Stimulated activated naive CD8-positive, alpha-beta T cell treated with anti-CD3 and anti-CD28 coated beads, Interleukin-15, Interleukin-2, amounts not matched to agents 100 U/mL and 50 U/mL, for 24 hours (primary cell): Measurements from ENCODE around the gene MRPL46.
"Not testable (repeated sequence)": the region's sequence is repeated elsewhere in the genome, so short reads cannot be mapped to it uniquely, and the experiment has no call there.

Experiments used
- ATAC-seq: fragments of 150-1000 bp; cut with Tn5 transposase; one replicate; pipeline ENCODE4 v1.10.0; 2021
- DNase-seq: peaks from one replicate; pipeline ENCODE4 v3.0.0; 2021

The MRPL46 gene

DNA sequence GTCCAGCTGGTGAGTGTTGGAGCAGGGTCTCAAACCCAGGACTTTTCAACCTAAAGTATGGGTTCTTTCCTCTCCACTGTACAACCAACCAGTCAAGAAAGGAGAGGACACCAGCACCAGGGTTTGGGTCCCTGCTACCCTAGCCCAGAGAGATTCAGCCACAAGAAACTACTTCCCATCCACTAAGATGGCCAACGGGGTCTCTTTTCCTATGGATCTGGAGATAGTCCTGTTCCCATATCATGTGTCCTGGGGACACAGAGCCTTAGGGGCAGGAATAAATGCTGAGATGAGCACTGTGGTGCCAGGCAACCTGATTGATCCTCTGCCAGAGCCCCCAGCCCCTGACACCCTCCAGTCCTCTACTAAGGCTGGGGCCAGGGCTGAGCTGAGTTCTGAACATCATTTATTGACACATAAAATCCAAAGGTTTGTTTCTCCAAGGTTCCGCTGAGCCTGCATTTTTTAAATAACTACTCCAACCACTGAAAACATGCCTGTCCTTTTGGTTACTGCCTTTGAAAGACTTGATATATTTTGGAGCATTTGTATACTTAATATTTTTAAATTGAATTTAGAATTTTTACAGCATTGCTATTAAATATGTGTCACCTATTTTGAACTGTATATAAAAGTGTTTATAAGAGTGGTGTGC is 26.0 kb downstream of the MRPL46 start:
- no peak for ATAC-seq
- DNase-seq: no peak

DNA sequence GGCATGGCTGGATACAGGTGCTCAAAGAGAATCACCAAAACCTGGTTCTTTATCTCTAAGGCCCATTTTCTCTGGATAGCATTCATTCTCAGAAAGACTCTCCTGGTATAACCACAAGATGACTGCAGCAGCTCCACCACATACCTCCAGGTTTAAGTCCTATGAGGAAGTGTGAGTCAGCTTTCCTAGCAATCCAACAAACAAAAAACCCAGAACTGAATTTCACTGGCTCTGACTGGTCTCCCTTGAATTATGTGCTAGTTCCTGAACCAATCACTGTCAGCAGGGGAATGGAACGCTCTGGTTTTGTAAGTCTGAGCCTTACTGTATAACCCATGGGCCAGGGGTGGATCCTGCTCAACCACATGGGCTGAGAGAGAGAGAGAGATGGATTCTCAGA is 27.2 kb downstream of the MRPL46 start:
- DNase-seq (no peak), ATAC-seq (peak; percentile 23)

- ATAC-seq (no peak), DNase-seq (no peak)
Observed at GRCh38 chr15:88438181-88438580, 29.0 kb downstream of the MRPL46 start.

GRCh38 chr15:88434106-88434505 is 33.1 kb downstream of the MRPL46 start:
- not testable (repeated sequence) for DNase-seq

DNA sequence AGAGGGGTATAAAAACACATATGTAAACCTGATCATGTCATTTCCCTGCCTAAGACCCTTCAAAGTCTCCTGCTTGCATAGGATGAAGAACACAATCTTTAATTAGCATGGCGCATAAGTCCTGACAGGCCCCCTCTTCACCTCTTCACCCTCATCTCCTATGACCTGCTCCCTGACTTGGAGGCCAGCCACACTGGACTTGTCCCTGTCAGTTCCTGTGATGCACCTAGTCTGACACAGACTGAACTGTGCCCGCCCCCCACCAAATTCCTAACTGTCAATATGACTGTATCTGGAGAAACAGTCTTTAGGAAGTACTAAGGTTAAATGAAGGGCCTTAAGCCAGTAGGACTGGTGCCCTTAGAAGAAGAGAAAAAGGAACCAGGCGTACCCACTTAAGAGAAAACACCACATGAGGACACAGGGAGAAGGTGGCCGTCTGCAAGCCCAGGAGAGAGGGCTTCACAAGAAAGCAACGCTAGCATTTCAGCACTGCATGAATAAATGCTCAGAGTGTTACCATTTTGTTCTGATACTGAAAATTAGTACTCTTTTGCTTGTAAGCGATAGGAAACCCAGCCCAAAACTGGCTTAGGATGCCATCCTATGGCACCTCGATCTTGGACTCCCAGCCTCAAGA is 34.0 kb downstream of the MRPL46 start:
- no peak for ATAC-seq

More at GRCh38 chr15:88434106-88434505, 33.1 kb downstream of the MRPL46 start:
- ATAC-seq: not testable (repeated sequence)

GRCh38 chr15:88431441-88431840 is 35.7 kb downstream of the MRPL46 start:
- no peak for ATAC-seq
- no peak for DNase-seq

More for the DNA sequence above, 34.0 kb downstream of the MRPL46 start:
- no peak for DNase-seq

DNA sequence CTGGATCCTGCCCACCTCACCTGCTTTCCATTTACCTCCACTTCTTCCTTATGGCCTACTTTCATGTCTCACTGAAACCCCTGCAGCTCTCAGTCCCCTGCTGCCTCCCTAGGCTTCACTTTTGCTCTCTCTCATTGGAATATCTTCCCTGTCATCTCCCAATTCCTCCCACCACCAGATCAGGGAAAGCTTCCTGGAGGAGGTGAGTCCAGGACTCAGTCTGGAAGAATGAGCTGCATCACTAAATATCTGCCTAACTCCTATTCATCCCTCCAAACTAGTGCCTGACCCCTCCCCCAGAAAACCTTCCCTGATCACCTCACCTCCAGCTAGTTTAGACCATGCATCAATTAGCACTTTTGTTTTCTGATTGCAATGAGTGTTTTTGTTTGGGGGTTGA is 37.1 kb downstream of the MRPL46 start:
- no peak for DNase-seq

GRCh38 chr15:88428805-88429605 is 38.2 kb downstream of the MRPL46 start:
- DNase-seq: no peak
- no peak for ATAC-seq

More for the DNA sequence above, 37.1 kb downstream of the MRPL46 start:
- ATAC-seq: no peak

DNA sequence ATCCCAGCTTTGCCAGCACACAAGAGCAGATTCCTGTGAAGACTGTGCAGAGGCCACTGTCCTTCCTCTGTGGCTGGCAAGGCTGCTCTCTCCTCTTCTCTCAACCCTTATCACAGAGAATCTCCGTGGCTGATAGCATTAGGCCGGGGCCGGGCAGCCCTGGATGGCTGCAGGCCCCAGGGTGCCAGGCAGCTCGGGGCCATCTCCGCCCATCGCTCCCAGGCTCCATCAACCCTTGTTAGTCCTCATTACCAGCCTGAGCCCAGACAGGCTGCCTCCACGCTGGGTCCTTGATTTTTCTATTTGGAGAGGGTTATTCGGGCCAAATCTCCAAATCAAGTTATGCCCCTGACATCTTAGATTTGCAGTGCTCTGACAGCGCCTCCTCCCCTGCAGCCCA is 39.1 kb downstream of the MRPL46 start:
- DNase-seq (no peak), ATAC-seq (no peak)

- DNase-seq: no peak
- no peak for ATAC-seq
Observed at GRCh38 chr15:88426304-88426703, 40.9 kb downstream of the MRPL46 start.

DNA sequence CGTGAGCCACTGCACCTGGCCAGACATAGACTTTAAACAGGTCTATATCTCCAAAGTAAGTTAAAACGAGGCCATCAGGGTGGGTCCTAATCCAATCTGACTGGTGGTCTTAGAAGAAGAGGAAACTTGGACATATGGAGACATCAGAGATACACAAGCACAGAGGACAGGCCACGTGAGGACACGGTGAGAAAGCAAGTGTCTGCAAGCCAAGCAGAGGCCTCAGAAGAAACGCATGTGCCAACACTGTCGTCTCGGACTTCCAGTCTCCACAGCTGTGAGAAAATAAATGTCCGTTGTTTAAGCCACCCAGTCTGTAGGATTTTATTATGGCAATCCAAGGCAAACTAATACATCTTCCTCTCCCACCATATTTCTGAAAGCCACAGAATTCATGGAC is 43.9 kb downstream of the MRPL46 start:
- no peak for ATAC-seq
- no peak for DNase-seq

GRCh38 chr15:88419830-88420229 is 47.4 kb downstream of the MRPL46 start:
- DNase-seq (no peak), ATAC-seq (peak; percentile 95)
